ENCODE data around the gene ADGRB3. TPM values are rescaled to one million over a fixed set of nuclear protein-coding genes. Genes with fewer than 3 reads are reported as not detected.

ADGRB3 gene
- total RNA-seq, 2 donors from 2014 or later: 1.3 to 2.4 TPM

- Histone ChIP-seq H3K27ac (no peak overlapping the region), H3K36me3 (no peaks in the 10 kb centered on the region), H3K27me3 (no peaks in the 10 kb centered on the region), H3K4me1 (no peaks in the 10 kb centered on the region), H3K9me3 (no peaks in the 10 kb centered on the region), H3K4me3 (no peak overlapping the region)
- no peak for DNase-seq (ENCODE audit: low spot score)
- TF ChIP-seq, protein P1, sequence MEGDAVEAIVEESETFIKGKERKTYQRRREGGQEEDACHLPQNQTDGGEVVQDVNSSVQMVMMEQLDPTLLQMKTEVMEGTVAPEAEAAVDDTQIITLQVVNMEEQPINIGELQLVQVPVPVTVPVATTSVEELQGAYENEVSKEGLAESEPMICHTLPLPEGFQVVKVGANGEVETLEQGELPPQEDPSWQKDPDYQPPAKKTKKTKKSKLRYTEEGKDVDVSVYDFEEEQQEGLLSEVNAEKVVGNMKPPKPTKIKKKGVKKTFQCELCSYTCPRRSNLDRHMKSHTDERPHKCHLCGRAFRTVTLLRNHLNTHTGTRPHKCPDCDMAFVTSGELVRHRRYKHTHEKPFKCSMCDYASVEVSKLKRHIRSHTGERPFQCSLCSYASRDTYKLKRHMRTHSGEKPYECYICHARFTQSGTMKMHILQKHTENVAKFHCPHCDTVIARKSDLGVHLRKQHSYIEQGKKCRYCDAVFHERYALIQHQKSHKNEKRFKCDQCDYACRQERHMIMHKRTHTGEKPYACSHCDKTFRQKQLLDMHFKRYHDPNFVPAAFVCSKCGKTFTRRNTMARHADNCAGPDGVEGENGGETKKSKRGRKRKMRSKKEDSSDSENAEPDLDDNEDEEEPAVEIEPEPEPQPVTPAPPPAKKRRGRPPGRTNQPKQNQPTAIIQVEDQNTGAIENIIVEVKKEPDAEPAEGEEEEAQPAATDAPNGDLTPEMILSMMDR (IDR thresholded peaks at IDR 0.05): no peak
Observed at GRCh38 chr6:69311888-69312287, 676.8 kb downstream of the ADGRB3 start.

GRCh38 chr6:69314001-69314400 lies 678.9 kb downstream of the ADGRB3 start:
- Histone ChIP-seq H3K27me3 (no peaks in the 10 kb centered on the region), H3K36me3 (no peaks in the 10 kb centered on the region), H3K9me3 (no peaks in the 10 kb centered on the region), H3K4me3 (no peak overlapping the region), H3K4me1 (no peaks in the 10 kb centered on the region), H3K27ac (no peak overlapping the region)
- no peak for DNase-seq (ENCODE audit: low spot score)
- TF ChIP-seq, protein P1 (IDR thresholded peaks at IDR 0.05): no peak

GRCh38 chr6:69314531-69314930 lies 679.4 kb downstream of the ADGRB3 start:
- Histone ChIP-seq H3K4me1 (no peaks in the 10 kb centered on the region), H3K27ac (no peak overlapping the region), H3K4me3 (no peak overlapping the region), H3K9me3 (no peaks in the 10 kb centered on the region), H3K36me3 (no peaks in the 10 kb centered on the region), H3K27me3 (no peaks in the 10 kb centered on the region)
- TF ChIP-seq, protein P1 (IDR thresholded peaks at IDR 0.05): no peak
- DNase-seq (ENCODE audit: low spot score): no peak

- H3K9me3 ChIP-seq: no peaks in the 10 kb centered on the region
- TF ChIP-seq, protein P1 (IDR thresholded peaks at IDR 0.05): no peak
Observed at GRCh38 chr6:69331886-69332285, 696.8 kb downstream of the ADGRB3 start.

DNA sequence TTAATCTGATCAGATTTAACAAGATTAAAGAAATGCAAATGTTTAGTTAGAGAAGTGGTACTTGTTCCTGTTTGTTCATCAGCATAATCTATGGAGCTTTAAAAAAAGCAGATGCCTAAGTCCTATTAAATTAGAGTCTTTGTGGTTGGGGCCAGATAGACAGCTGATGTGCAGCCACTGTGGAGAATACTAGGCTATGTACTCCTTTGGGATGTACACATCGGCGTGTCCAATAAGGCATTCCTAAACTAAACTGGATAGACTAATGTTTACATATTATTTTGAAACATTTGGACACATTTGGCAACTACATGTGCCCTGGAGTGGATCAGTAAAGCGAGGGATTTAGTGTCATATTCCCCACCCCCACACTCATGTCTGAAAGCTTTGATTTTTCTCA lies 702.2 kb downstream of the ADGRB3 start:
- DNase-seq (ENCODE audit: low spot score): no peak
- H3K36me3 ChIP-seq: no peaks in the 10 kb centered on the region
- TF ChIP-seq, protein P1 (IDR thresholded peaks at IDR 0.05): no peak
- H3K4me3 ChIP-seq: no peak overlapping the region
- H3K9me3 ChIP-seq: no peaks in the 10 kb centered on the region
- no peaks in the 10 kb centered on the region for H3K27me3 ChIP-seq
- no peaks in the 10 kb centered on the region for H3K4me1 ChIP-seq
- H3K27ac ChIP-seq: no peak overlapping the region

More at GRCh38 chr6:69331886-69332285, 696.8 kb downstream of the ADGRB3 start:
- H3K27ac ChIP-seq: no peak overlapping the region
- H3K4me1 ChIP-seq: no peaks in the 10 kb centered on the region
- no peak overlapping the region for H3K4me3 ChIP-seq
- H3K27me3 ChIP-seq: no peaks in the 10 kb centered on the region
- H3K36me3 ChIP-seq: no peaks in the 10 kb centered on the region
- no peak for DNase-seq (ENCODE audit: low spot score)

- TF ChIP-seq, protein P1 (IDR thresholded peaks at IDR 0.05): no peak
- Histone ChIP-seq H3K27ac (no peak overlapping the region), H3K4me3 (no peak overlapping the region), H3K4me1 (no peaks in the 10 kb centered on the region), H3K36me3 (no peaks in the 10 kb centered on the region), H3K9me3 (no peaks in the 10 kb centered on the region), H3K27me3 (no peaks in the 10 kb centered on the region)
- no peak for DNase-seq (ENCODE audit: low spot score)
Observed at GRCh38 chr6:69338431-69339162, 703.5 kb downstream of the ADGRB3 start.
